A172 (cell line): ENCODE results near the gene SCARF2. TPM values are rescaled to one million over a fixed set of nuclear protein-coding genes. Genes with fewer than 3 reads are reported as not detected.
"Not testable (repeated sequence)": the region's sequence is repeated elsewhere in the genome, so short reads cannot be mapped to it uniquely, and the experiment has no call there.

Source experiments
- DNase-seq: peaks from one replicate; pipeline ENCODE4 v3.0.0-alpha.2; 2015; ENCODE audit warnings: low spot score
- total RNA-seq: library from RNA; depleted of rRNA; stranded (reverse); fragments of >200 nt; shearing (Covaris generic); gene quantifications from 2 replicates; pipeline ENCODE4 v1.2.3, GENCODE V29; 2014; rRNA removed

SCARF2 gene, protein sequence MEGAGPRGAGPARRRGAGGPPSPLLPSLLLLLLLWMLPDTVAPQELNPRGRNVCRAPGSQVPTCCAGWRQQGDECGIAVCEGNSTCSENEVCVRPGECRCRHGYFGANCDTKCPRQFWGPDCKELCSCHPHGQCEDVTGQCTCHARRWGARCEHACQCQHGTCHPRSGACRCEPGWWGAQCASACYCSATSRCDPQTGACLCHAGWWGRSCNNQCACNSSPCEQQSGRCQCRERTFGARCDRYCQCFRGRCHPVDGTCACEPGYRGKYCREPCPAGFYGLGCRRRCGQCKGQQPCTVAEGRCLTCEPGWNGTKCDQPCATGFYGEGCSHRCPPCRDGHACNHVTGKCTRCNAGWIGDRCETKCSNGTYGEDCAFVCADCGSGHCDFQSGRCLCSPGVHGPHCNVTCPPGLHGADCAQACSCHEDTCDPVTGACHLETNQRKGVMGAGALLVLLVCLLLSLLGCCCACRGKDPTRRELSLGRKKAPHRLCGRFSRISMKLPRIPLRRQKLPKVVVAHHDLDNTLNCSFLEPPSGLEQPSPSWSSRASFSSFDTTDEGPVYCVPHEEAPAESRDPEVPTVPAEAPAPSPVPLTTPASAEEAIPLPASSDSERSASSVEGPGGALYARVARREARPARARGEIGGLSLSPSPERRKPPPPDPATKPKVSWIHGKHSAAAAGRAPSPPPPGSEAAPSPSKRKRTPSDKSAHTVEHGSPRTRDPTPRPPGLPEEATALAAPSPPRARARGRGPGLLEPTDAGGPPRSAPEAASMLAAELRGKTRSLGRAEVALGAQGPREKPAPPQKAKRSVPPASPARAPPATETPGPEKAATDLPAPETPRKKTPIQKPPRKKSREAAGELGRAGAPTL
- 38.2 and 46.6 TPM in 2 replicates for total RNA-seq

DNA sequence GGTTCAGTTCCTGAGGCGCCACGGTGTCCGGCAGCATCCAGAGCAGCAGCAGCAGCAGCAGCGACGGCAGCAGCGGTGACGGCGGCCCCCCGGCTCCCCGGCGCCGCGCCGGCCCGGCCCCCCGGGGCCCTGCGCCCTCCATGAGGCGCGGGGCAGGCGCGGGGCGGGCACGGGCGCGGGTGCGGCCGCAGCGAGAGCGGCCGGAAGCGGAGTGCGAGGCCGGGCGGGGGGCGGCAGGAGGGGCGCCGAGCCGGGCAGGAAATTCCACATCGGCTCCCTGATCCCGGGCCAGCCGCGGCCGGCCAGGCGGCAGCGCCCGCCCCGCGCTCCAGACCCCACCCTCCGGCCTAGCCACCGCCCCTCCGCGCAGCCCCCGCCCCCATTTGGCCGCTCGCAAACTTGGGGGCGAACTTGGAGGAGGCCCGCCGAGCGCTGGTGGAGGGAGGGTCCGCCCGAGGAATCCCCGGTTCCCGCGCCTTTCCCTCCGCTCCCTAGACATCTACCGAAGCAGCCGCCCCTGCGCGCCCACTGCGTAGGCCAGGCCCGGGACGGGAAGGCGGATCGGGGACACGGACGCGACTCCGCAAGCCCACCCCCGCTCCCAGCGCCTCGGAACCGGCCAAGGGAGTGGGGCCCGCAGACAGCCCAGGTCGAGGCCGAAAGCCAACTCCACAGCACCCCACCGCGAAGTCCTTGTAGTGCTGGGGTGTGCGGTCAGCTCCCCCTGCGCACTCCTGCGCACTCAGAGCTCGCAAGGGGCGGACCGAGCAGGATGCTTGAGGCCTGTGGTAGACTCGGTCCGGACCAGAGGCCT, at the start of gene SCARF2:
Gene SCARF2, minus strand, starts transcription at position 213 of the 814 bp plus-strand sequence. Its CDS starts 71 bp downstream, at position 142.
- no peak for DNase-seq

DNA sequence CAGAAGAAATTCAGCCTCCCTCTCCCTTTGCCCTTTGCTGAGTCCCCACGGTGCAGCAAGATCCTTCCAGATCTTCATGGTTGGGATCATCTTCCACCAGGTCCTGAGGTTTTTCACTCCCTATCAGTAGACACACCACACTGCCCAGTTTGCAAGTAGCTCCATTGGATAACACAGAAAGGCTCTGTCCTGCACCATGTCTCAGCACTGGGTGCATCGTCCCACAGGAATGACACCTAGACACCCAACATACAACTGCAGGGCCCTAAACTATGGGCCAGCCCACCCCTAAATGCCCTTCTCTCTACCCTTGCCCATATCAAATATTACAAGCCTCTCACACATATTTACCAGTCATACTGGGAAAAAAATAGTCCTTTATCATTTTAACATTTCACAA, 48.6 kb upstream of the SCARF2 start:
- no peak for DNase-seq

DNA sequence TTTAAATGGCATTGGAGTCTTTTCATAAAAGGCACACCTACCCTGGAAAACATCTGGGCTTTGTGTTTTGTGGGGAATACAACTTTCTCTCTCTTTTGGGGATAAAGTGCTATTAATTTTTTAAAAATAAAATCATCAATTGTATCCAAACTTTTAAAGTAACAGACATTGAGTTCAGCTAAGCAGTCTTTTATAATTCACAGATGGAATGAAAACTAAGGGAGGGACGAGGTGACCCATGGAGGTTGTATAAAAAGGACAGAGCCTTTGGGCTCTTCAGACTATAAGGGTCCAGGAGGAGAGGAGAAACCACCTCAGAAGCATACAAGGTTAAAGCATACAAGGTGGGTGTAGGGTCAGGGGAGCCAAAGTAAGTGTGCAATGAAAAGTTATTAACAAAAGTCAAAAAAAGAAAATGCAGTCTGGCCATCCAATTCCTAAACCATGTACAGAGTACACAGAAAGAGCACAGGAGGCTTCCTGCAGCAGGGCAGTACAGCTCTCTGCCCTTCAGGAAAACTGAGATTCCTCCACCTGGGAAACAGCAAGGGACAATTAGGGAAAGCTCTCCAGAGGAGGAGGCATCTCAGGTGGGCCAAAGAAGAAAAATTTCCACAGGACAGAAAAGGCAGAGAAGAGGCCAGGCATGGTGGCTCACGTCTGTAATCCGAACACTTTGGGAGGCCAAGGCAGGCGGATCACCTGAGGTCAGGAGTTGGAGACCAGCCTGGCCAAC, 47.5 kb upstream of the SCARF2 start:
- DNase-seq = no peak

DNA sequence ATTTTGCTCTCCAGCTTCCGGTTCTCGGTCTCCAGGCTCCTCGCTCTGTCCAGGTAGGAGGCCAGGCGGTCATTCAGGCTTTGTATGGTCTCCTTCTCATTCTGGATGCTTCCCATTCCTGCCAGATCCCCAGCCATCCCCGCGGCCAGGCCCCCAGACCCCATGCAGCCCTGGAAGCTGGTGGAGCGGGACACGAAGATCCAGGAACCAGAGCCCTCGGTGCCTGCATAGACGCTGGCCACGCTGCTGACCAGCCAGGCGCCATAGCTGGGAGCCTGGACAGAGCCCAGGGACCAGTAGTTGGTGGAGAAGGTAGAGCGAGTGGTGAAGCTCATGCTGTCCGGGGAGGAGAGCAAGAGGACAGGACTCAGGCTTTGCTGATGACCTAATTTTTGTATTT, 46.1 kb upstream of the SCARF2 start:
- DNase-seq = no peak

DNA sequence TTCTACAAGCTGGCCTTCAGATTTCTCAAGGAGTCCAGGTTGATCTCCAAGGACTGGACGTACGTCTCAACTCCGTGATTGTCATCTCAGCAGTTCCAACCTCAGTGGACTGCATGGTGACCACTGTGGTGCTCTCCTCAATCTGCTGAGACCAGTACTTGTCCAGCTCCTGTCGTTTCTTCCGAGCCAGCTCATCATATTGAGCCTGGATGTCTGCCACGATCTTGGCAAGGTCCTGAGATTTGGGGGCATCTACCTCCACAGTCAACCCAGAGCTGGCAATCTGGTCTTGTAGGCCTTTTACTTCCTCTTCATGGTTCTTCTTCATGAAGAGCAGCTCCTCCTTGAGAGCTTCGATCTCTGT, 45.5 kb upstream of the SCARF2 start:
- DNase-seq = not testable (repeated sequence)

DNA sequence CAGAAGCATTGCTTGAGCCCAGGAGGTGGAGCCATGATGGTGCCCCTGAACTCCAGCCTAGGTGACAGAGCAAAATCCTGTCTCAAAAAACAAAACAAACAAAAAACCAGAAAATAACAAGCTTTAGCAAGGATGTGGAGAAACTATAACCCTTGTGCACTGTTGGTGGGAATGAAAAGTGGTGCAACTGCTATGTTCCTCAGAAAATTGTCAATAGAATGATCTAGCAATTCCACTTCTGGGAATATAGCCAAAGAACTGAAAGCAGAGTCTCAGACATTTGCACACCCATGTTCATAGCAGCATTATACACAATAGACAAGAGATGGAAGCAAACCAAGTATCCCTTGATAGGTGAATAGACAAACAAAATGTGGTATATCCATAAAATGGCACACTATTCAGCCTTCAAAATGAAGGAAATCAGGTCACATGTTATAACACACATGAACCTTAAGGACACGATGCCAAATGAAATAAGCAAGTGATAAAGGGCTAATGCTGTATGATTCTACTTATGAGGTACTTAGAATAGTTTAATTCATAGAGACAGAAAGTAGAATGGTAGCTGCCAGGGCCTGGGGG, 42.1 kb upstream of the SCARF2 start:
- DNase-seq = no peak

DNA sequence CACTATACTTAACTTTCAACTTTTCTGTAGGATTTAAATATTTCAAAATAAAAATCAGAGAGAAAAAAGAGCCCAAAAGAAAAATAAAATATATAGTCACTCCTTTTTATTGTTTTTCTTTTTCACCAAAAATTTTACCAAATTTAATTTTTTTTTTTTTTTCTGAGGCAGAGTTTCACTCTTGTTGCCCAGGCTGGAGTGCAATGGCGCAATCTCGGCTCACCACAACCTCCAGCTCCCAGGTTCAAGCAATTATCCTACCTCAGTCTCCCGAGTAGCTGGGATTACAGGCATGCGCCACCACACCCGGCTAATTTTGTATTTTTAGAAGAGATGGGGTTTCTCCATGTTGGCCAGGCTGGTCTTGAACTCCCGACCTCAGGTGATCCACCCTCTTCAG, 40.4 kb upstream of the SCARF2 start:
- not testable (repeated sequence) for DNase-seq

DNA sequence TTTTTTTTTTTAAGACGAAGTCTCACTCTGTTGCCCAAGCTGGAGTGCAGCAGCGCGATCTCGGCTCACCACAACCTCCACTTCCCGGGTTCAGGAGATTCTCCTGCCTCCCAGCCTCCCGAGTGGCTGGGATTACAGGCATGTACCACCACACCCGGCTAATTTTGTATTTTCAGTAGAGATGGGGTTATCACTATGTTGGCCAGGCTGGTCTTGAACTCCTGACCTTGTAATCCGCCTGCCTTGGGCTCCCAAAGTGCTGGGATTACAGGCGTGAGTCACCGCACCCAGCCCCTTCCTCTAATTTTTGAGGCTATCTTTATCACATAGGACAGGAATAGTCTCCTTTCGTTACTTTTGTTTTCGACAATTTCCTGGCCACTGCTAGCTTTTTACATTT, 37.9 kb upstream of the SCARF2 start:
- DNase-seq = not testable (repeated sequence)

DNA sequence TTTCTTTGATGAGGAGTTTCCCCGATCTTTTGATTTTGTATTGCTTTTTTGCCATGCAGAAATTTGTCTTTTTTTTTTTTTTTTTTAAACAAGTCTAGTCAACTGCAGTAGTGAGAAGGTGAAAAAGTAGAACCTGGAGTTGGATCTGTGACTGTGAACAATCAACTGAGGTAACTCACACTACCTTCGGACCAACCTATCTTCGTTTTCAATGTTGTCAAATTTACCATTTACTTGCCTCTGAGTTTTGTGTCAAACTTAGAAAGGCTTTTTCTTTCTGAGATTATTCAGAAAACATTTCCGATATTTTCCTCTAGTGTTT, 37.5 kb upstream of the SCARF2 start:
- DNase-seq = no peak

DNA sequence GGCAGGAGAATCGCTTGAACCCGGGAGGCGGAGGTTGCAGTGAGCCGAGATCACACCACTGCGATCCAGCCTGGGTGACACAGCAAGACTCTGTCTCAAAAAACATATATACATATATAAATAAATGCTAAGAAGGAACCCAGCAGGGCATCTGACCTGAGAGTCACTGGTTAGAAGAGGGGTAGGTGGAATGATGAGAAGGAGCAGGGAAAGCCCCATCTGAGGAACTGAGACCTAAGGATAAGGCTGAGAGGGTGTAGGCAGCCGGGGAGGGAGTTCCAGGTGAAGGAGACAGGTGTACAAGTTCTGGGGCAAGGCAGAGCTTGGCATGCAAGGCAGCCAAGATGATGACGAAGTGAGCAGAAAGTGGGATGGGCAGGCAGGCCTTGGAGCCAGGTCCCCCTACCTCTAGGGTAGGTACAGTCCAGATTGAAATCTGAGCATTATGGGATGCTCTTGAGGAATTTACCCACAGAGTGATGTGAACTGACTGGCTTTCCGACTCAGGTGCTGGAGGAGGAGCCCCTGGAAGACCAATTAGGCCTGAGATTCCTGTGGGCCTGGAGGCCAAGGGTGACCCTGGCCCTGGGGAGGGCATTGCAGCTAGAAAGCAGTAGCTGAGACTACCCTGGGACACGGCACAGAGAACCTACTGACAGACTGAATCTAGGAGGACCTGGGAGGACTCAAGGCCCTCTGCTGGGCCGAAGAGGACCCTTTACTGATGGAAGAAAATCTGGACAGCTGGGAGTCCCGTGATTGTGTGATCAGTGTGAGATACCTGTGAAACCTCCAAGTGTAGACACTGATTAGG, 35.2 kb upstream of the SCARF2 start:
- no peak for DNase-seq

DNA sequence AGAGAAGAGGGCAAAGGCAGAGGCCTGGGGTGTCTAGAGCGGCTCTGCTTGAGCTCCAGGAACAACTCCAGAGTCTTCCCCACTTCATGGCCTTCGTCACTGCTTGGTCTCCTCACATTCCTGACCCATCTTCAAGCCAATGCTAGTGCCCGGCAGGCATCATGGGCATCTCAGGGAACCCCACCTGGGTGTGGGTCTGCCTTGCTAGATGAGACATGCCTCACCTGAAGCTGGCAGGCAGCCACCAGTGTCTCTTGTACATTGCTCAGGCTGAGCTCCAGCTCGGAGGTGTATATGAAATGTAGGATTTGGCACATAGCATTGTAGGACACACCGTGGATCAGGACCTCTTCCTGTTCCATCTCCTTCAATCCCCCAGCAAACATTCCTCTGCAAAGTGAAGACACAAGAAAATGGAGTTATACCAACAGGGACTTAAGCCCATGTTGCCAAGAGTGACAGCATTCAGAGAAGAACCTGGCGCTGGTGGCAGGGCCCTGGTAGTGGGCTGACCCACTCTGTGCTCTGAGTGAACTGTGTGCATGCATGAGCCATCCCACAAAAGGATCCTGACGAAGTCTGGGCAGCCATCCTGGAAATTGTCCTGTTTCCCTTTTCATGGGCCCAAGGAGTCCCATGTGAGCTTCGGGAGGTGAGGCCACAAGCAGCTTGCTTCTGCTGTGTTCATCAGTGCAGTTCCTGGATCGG, 33.7 kb upstream of the SCARF2 start:
- no peak for DNase-seq

DNA sequence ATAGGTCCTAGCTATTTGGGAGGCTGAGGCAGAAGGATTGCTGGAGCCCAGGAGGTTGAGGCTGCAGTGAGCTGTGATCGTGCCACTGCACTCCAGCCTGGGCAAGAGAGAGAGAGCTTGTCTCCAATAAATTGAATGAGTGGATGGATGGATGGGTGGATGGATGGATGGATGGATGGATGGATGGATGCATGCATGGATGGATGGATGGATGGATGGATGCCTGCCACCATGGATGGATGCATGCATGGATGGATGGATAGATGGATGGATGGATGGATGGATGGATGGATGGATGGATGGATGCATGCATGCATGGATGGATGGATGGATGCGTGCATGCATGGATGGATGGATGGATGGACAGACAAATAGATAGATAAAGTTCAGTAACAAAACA, 32.9 kb upstream of the SCARF2 start:
- DNase-seq = not testable (repeated sequence)

DNA sequence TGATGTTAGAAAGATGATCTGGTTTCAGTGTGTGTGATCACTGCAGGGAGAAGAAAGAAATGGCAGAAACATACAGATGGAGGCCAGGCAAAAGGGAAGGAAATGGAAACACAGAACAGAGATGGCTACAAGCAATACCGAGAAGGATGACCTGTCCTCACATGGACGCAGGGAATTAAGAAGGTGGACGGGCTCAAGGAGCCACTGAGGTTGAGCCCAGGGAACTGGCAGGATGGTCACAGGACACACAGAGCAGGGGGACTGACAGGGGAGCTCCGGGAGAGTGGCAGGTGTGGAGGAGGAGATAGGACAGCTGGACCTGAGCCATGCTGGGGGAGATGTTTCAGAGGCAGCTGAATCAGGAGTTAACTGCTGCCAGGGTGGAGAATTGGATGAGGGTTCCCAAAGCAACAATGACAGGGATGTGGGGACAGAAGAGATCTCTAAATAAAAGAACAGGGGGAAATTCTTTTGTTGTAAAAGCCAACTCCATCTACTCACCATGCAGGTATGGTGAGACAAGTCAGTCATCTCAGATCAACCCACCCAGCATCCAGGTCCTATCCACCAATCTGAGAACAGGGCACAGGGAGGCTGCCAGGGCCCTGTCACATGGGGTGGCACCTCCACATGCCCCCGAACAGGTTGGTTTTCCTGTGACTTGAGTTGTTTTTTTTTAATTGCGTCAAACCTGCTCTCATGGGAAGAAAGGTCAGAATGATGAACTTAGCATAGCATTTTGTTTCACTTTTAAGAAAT, 31.7 kb upstream of the SCARF2 start:
- DNase-seq = no peak

DNA sequence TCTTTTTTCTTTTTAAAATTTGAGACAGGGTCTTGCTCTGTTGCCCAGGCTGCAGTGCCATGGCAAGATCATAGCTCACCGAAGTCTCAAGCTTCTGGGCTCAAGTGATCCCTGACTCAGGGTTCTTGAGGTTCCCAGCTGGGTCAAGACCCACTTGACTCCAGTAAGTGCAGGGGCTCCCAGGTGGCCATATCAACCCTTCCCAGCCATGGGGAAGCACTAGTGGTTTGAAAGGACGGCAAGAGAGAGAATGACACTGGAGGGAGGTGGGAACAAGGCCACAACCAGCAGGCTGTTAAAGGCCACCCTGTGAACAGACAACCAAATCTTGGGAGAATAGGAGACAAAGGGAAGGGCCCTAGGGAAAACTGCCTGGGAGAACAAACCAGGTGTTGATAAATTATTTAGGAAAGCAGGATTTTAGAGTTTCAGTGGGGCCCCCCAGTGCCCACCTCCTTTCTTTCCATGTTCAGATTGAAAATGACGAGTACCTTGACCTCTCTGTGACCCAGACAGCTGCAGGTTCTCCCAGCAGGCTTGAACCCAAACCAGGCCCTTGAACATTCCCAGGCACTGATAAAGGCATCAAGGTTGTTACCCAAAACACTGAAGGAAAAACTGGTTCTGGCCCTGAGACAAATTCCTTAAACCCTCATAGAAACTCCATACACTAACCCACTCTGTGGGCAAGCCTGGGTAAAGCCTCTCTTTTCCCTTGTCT, 29.2 kb upstream of the SCARF2 start:
- DNase-seq = no peak

DNA sequence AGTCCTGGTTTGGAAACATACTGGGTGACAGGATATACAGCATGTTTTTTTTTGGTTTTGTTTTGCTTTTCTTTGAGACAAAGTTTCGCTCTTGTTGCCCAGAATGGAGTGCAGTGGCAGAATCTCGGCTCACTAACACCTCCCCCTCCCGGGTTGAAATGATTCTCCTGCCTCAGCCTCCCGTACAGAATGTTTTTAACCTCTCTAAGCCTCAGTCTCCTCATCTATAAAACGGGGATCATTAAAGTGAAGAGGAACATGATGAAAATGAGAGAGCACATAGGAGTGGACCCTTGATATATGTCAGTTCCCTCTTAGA, 28.1 kb upstream of the SCARF2 start:
- DNase-seq = no peak

DNA sequence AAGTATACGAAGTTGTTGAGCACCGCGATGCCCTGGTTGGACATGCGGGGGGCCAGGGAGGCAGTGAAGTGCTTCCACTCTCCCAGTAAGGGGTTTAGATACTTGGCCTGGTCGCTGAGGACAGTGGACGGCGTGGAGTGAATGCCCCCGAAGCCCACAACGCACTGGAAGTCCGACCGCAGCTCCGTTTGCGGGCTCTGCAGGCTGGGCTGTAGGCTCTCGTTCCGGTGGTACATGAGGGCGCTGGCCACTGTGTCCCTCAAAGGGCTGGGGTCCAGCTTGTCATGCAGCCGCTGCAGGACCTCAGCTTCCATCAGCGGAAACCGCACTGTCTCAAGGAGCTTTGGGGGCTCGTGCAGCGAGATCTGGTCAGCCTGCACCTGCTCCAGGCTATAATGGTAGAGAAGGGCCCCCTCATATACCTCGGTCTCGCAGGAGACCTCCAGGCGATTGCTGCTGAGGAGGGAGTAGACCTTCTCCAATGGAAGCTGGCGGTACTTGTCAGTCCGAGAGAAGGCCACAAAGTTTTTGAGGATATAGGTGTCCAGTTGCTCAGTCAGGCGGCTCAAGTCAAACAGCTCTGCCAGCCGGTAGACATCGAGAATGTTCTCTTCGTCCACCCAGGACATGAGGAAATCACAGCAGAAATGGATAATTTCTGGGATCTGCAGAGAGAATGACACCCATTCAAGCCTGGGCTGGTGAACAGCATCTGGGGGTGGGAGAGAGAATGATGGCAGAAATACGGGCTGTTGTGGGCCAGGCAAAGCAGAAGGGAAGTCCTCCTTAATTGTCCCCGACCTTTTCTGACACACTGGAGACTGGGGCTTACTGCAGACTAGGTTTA, 27.5 kb upstream of the SCARF2 start:
- no peak for DNase-seq

DNA sequence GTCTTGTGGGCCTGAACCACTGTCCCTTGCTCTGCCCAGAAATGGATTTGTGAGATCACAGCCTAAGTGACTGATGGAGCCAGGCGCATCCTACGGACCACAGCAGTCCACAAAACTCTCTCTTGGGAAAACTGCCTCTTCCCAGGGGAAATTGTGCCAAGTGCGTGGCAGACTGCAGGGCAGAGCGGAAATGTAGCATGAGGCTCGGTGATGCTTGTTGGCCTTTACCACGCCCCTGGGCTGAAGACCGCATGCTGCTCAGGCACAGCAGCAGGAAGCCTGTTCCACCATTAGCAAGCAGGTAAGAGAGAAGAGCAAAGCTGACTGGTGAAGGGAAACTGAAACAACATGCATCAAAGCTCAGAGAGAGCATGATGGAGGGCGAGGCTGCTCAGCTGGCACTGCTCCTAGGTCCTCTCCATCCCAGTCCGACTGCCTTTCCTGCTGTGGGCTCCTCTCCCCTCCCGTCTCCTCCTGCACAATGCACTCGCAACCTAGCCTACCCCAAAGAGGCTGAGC, 26.5 kb upstream of the SCARF2 start:
- DNase-seq = no peak
